HepG2 (cell line): ENCODE data around the gene SIRT7. TPM values are rescaled to one million over a fixed set of nuclear protein-coding genes. Genes with fewer than 3 reads are reported as not detected.

ENCODE experiments used
- HINFP ChIP-seq: sonication (generic); formaldehyde crosslinking; IDR thresholded peaks from 2 replicates; pipeline ENCODE4 v1.4.0; 2020; ENCODE audit warnings: low read depth, mild to moderate bottlenecking, missing genetic modification reagents
- HNRNPL ChIP-seq: fragments of 200-400 bp; formaldehyde crosslinking; IDR thresholded peaks from 2 replicates; pipeline ENCODE4 v1.6.1; 2017; ENCODE audit warnings: mild to moderate bottlenecking, low read depth, low read length
- ISX ChIP-seq: sonication (generic); formaldehyde crosslinking; conservative IDR thresholded peaks from 2 replicates; pipeline ENCODE4 v1.5.0; 2020; ENCODE audit warnings: missing genetic modification reagents
- JUN ChIP-seq: sonication (generic); formaldehyde crosslinking; IDR thresholded peaks from 2 replicates; pipeline ENCODE4 v1.4.0; 2020; ENCODE audit warnings: mild to moderate bottlenecking, missing genetic modification reagents
- KDM2A ChIP-seq: sonication (generic); formaldehyde crosslinking; IDR thresholded peaks from 2 replicates; pipeline ENCODE4 v1.4.0; 2020; ENCODE audit warnings: low read depth, missing genetic modification reagents, borderline replicate concordance
- KLF6 ChIP-seq: IDR thresholded peaks from 2 replicates; pipeline ENCODE4 v1.8.0; 2016; ENCODE audit warnings: missing biosample characterization, missing genetic modification reagents
- MYNN ChIP-seq: sonication (generic); formaldehyde crosslinking; IDR thresholded peaks from 2 replicates; pipeline ENCODE4 v1.4.0; 2020; ENCODE audit warnings: mild to moderate bottlenecking, low read depth, missing genetic modification reagents
- POLR2G ChIP-seq: fragments of 200-400 bp; formaldehyde crosslinking; IDR thresholded peaks from 2 replicates; pipeline ENCODE4 v1.6.1; 2018; ENCODE audit warnings: mild to moderate bottlenecking, low read depth, low read length, moderate library complexity
- SCMH1 ChIP-seq: sonication (generic); formaldehyde crosslinking; IDR thresholded peaks from 2 replicates; pipeline ENCODE4 v1.9.0; 2021; ENCODE audit warnings: missing genetic modification reagents, mild to moderate bottlenecking, borderline replicate concordance
- SRSF9 ChIP-seq: fragments of 200-400 bp; formaldehyde crosslinking; IDR thresholded peaks from 2 replicates; pipeline ENCODE4 v1.6.1; 2018; ENCODE audit warnings: borderline replicate concordance, mild to moderate bottlenecking, low read depth, low read length; ENCODE audit not compliant: insufficient read depth, poor library complexity, severe bottlenecking
- TARDBP ChIP-seq: sonication (generic); formaldehyde crosslinking; IDR thresholded peaks from 2 replicates; pipeline ENCODE4 v1.8.0; 2022; ENCODE audit warnings: mild to moderate bottlenecking, missing genetic modification reagents
- THAP11 ChIP-seq: IDR thresholded peaks from 2 replicates; pipeline ENCODE4 v1.6.1; 2016; ENCODE audit warnings: missing biosample characterization, missing genetic modification reagents
- YEATS2 ChIP-seq: sonication (generic); formaldehyde crosslinking; IDR thresholded peaks from 2 replicates; pipeline ENCODE4 v1.4.0; 2020; ENCODE audit warnings: missing genetic modification reagents, borderline replicate concordance
- ZMYM2 ChIP-seq: sonication (generic); formaldehyde crosslinking; IDR thresholded peaks from 2 replicates; pipeline ENCODE4 v1.8.0; 2022; ENCODE audit warnings: mild to moderate bottlenecking, missing genetic modification reagents
- ZNF282 ChIP-seq: fragments of 450-650 bp; IDR thresholded peaks from 2 replicates; pipeline ENCODE4 v1.6.1; 2018; ENCODE audit not compliant: partially characterized antibody
- ZNF367 ChIP-seq: sonication (generic); formaldehyde crosslinking; IDR thresholded peaks from 2 replicates; pipeline ENCODE4 v1.4.0; 2020; ENCODE audit warnings: missing genetic modification reagents, borderline replicate concordance
- ZNF549 ChIP-seq: sonication (generic); formaldehyde crosslinking; IDR thresholded peaks from 2 replicates; pipeline ENCODE4 v1.5.0; 2020; ENCODE audit warnings: missing genetic modification reagents
- ZNF598 ChIP-seq: sonication (generic); formaldehyde crosslinking; IDR thresholded peaks from 2 replicates; pipeline ENCODE4 v1.5.1; 2020; ENCODE audit warnings: mild to moderate bottlenecking, missing genetic modification reagents, borderline replicate concordance
- ZNF616 ChIP-seq: sonication (generic); formaldehyde crosslinking; IDR thresholded peaks from 2 replicates; pipeline ENCODE4 v1.5.0; 2020; ENCODE audit warnings: low read depth, mild to moderate bottlenecking, missing genetic modification reagents
- ZNF710 ChIP-seq: sonication (generic); formaldehyde crosslinking; IDR thresholded peaks from 2 replicates; pipeline ENCODE4 v1.5.0; 2020; ENCODE audit warnings: mild to moderate bottlenecking, missing genetic modification reagents, borderline replicate concordance
- polyA plus RNA-seq, 8 experiments: library from polyadenylated mRNA; depleted of rRNA in 3 of 8; stranded (reverse) in 7 of 8; unstranded in 1 of 8; fragments of >200 nt; fragmentation: Illumina TruSeq in 4 of 8; extraction: Trizol in 4 of 8; gene quantifications; 2 replicates each; pipeline versions ENCODE4 v1.2.1 to v1.2.3, GENCODE V29; 2011 to 2016; ENCODE audit warnings: low read depth in 4 of 8, missing spikeins in 1 of 8, mixed read lengths in 1 of 8; ENCODE audit not compliant: insufficient read depth in 1 of 8
- total RNA-seq, 5 experiments: library from RNA; depleted of rRNA; stranded (reverse); fragments of >200 nt; fragmentation: Illumina TruSeq; extraction: Trizol; gene quantifications; 2 replicates each; pipeline ENCODE4 v1.2.3, GENCODE V29; 2016; ENCODE audit warnings: low read depth in 1 of 5
- TF ChIP-seq, protein P1 (sequence below): sonication (generic); formaldehyde crosslinking; IDR thresholded peaks from 2 replicates; pipeline ENCODE4 v1.9.0; 2021; ENCODE audit warnings: missing genetic modification reagents, borderline replicate concordance
- TF ChIP-seq, protein P2 (sequence below): sonication (generic); formaldehyde crosslinking; IDR thresholded peaks from 2 replicates; pipeline ENCODE4 v1.4.0; 2020; ENCODE audit warnings: mild to moderate bottlenecking, missing genetic modification reagents

Gene SIRT7
- total and polyA plus RNA-seq, 2 of the 13 experiments (the other 11 are each of a cell fraction or from before 2014, with no cell fraction given) = 8.3 to 24.8 TPM

GRCh38 chr17:81917565-81918332 lies at the start of gene SIRT7 (continued):
- TF ChIP-seq KLF6 (peak; percentile 76; the same call in 1 of the 2 replicates), YEATS2 (CRISPR knock-in tag) (no peak), JUN (CRISPR knock-in tag) (no peak), ISX (CRISPR knock-in tag) (no peak), ZMYM2 (no peak), ZNF616 (0 out of 2 replicates have a peak, but pooled peaks have one; percentile 29), SCMH1 (CRISPR knock-in tag) (no peak), POLR2G (peak; percentile 84), ZNF282 (no peak), ZNF367 (CRISPR knock-in tag) (no peak), SRSF9 (no peak), ZNF710 (CRISPR knock-in tag) (no peak), THAP11 (CRISPR knock-in tag) (peak; percentile 84), ZNF598 (no peak), KDM2A (CRISPR knock-in tag) (peak; percentile 99), MYNN (no peak), HINFP (CRISPR knock-in tag) (0 out of 2 replicates have a peak, but pooled peaks have one; percentile 60), TARDBP (CRISPR knock-in tag) (no peak), HNRNPL (no peak), ZNF549 (CRISPR knock-in tag) (no peak)
- TF ChIP-seq, protein P1, sequence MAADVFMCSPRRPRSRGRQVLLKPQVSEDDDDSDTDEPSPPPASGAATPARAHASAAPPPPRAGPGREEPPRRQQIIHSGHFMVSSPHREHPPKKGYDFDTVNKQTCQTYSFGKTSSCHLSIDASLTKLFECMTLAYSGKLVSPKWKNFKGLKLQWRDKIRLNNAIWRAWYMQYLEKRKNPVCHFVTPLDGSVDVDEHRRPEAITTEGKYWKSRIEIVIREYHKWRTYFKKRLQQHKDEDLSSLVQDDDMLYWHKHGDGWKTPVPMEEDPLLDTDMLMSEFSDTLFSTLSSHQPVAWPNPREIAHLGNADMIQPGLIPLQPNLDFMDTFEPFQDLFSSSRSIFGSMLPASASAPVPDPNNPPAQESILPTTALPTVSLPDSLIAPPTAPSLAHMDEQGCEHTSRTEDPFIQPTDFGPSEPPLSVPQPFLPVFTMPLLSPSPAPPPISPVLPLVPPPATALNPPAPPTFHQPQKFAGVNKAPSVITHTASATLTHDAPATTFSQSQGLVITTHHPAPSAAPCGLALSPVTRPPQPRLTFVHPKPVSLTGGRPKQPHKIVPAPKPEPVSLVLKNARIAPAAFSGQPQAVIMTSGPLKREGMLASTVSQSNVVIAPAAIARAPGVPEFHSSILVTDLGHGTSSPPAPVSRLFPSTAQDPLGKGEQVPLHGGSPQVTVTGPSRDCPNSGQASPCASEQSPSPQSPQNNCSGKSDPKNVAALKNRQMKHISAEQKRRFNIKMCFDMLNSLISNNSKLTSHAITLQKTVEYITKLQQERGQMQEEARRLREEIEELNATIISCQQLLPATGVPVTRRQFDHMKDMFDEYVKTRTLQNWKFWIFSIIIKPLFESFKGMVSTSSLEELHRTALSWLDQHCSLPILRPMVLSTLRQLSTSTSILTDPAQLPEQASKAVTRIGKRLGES (CRISPR knock-in tag) = no peak
- TF ChIP-seq, protein P2, sequence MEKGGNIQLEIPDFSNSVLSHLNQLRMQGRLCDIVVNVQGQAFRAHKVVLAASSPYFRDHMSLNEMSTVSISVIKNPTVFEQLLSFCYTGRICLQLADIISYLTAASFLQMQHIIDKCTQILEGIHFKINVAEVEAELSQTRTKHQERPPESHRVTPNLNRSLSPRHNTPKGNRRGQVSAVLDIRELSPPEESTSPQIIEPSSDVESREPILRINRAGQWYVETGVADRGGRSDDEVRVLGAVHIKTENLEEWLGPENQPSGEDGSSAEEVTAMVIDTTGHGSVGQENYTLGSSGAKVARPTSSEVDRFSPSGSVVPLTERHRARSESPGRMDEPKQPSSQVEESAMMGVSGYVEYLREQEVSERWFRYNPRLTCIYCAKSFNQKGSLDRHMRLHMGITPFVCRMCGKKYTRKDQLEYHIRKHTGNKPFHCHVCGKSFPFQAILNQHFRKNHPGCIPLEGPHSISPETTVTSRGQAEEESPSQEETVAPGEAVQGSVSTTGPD (CRISPR knock-in tag) = no peak
